GM21717 (cell line): Measurements from ENCODE around the gene THADA.
"Not testable (repeated sequence)": the region's sequence is repeated elsewhere in the genome, so short reads cannot be mapped to it uniquely, and the experiment has no call there.

Experiments used
- ATAC-seq: cut with Tn5 transposase; IDR thresholded peaks from one replicate; pipeline ENCODE4 v1.9.1; 2021; ENCODE audit warnings: mild to moderate bottlenecking, moderate library complexity; ENCODE audit not compliant: unreplicated experiment

Gene THADA

GRCh38 chr2:43284347-43284746 is 311.5 kb downstream of the THADA start:
- not testable (repeated sequence) for ATAC-seq

- no peak for ATAC-seq
Measured at GRCh38 chr2:43280994-43281393, 314.8 kb downstream of the THADA start.

GRCh38 chr2:43279317-43279840 is 316.5 kb downstream of the THADA start:
- no peak for ATAC-seq

- no peak for ATAC-seq
Measured at GRCh38 chr2:43278564-43279220, 317.1 kb downstream of the THADA start.

- ATAC-seq = no peak
Measured at GRCh38 chr2:43276962-43277391, 318.9 kb downstream of the THADA start.

GRCh38 chr2:43276266-43276941 is 319.4 kb downstream of the THADA start:
- ATAC-seq = no peak

- no peak for ATAC-seq
Measured at GRCh38 chr2:43274721-43275120, 321.1 kb downstream of the THADA start.

- ATAC-seq = no peak
Measured at GRCh38 chr2:43274055-43274454, 321.8 kb downstream of the THADA start.

GRCh38 chr2:43273529-43273928 is 322.3 kb downstream of the THADA start:
- ATAC-seq = no peak

- ATAC-seq = no peak
Measured at GRCh38 chr2:43270930-43271615, 324.8 kb downstream of the THADA start.

GRCh38 chr2:43270461-43270860 is 325.4 kb downstream of the THADA start:
- ATAC-seq = no peak

- ATAC-seq = no peak
Measured at GRCh38 chr2:43269706-43270105, 326.1 kb downstream of the THADA start.

GRCh38 chr2:43269074-43269572 is 326.7 kb downstream of the THADA start:
- ATAC-seq = no peak

GRCh38 chr2:43268066-43268953 is 327.5 kb downstream of the THADA start:
- ATAC-seq = no peak

- no peak for ATAC-seq
Measured at GRCh38 chr2:43267381-43267780, 328.5 kb downstream of the THADA start.

- no peak for ATAC-seq
Measured at GRCh38 chr2:43266711-43267111, 329.1 kb downstream of the THADA start.

GRCh38 chr2:43265421-43265820 is 330.4 kb downstream of the THADA start:
- ATAC-seq = no peak

GRCh38 chr2:43265001-43265400 is 330.8 kb downstream of the THADA start:
- no peak for ATAC-seq

GRCh38 chr2:43262951-43263350 is 332.9 kb downstream of the THADA start:
- no peak for ATAC-seq

GRCh38 chr2:43262239-43262638 is 333.6 kb downstream of the THADA start:
- no peak for ATAC-seq

- ATAC-seq = no peak
Measured at GRCh38 chr2:43259512-43259911, 336.3 kb downstream of the THADA start.
